B cell (primary cell): ENCODE data around the gene G6PC3. TPM values are rescaled to one million over a fixed set of nuclear protein-coding genes. Genes with fewer than 3 reads are reported as not detected.

Experiments used
- ATAC-seq: fragments of 200-7000 bp; cut with Tn5 transposase; one replicate; pipeline ENCODE4 v1.10.0; 2021; ENCODE audit warnings: low read depth, mild to moderate bottlenecking, moderate number of reproducible peaks, moderate library complexity
- CTCF ChIA-PET: fragments of 350-600 bp; sonication (Branson Sonifier 250); formaldehyde crosslinking; loops from one replicate; lab custom pipeline; 2021; ENCODE audit warnings: antibody characterized with exemption, inconsistent platforms; lab: Charles Lee
- POLR2A ChIA-PET: fragments of 350-600 bp; sonication (Branson Sonifier 250); formaldehyde crosslinking; loops from one replicate; lab custom pipeline; 2021; ENCODE audit warnings: antibody characterized with exemption; lab: Charles Lee
- DNase-seq: peaks from one replicate; pipeline ENCODE4 v3.0.0; 2013
- H2AFZ ChIP-seq: 2 replicates; pipeline ENCODE4 v1.6.1; 2012; ENCODE audit warnings: mild to moderate bottlenecking, low read depth, low read length; ENCODE audit not compliant: insufficient read depth, poor library complexity, severe bottlenecking
- H3K27ac ChIP-seq, 2 donors: 1 replicate in 1 of 2; 2 replicates in 1 of 2; pipeline ENCODE4 v1.5.1; 2012 to 2013; ENCODE audit warnings: low read length in 2 of 2, mild to moderate bottlenecking in 2 of 2, moderate library complexity in 1 of 2
- H3K27me3 ChIP-seq, 4 experiments: fragments of 200-600 bp in 1 of 4; sonication (generic) in 1 of 4; replicated peaks in 1 of 4; 1 replicate in 2 of 4; 2 replicates in 2 of 4; pipeline versions ENCODE4 v1.6.1 to v1.7.0; 2013 to 2016; ENCODE audit warnings: low read length in 3 of 4, mild to moderate bottlenecking in 2 of 4, mixed read lengths in 1 of 4, moderate library complexity in 1 of 4; ENCODE audit not compliant: insufficient read depth in 4 of 4, control insufficient read depth in 3 of 4; ENCODE audit errors: control extremely low read depth in 1 of 4
- H3K36me3 ChIP-seq, 2 experiments: replicated peaks in 1 of 2; 1 replicate in 1 of 2; 2 replicates in 1 of 2; pipeline versions ENCODE4 v1.6.1 to v1.7.1; 2013; ENCODE audit warnings: low read length in 1 of 2; ENCODE audit not compliant: insufficient read depth in 2 of 2, control insufficient read depth in 1 of 2; ENCODE audit errors: control extremely low read depth in 1 of 2, extremely low read depth in 1 of 2
- H3K4me1 ChIP-seq, 2 donors: fragments of 200-600 bp in 1 of 2; sonication (generic) in 1 of 2; 1 replicate in 1 of 2; 2 replicates in 1 of 2; pipeline versions ENCODE4 v1.5.1 to v1.6.1; 2013 to 2017; ENCODE audit warnings: low read length in 2 of 2; ENCODE audit not compliant: control insufficient read depth in 2 of 2, insufficient read depth in 2 of 2
- H3K4me2 ChIP-seq: replicated peaks from 2 replicates; pipeline ENCODE3; 2012; ENCODE audit warnings: mild to moderate bottlenecking, low read depth, low read length; ENCODE audit not compliant: poor library complexity, severe bottlenecking
- H3K4me3 ChIP-seq, 5 experiments: fragments of 200-600 bp in 1 of 5; sonication (generic) in 1 of 5; 1 replicate in 3 of 5; 2 replicates in 2 of 5; pipeline versions ENCODE4 v1.5.1 to v1.7.0; 2011 to 2016; ENCODE audit warnings: low read length in 4 of 5, mild to moderate bottlenecking in 4 of 5, low read depth in 2 of 5, control low read depth in 1 of 5, moderate library complexity in 1 of 5; ENCODE audit not compliant: insufficient read depth in 1 of 5; ENCODE audit errors: control extremely low read depth in 1 of 5, extremely low read depth in 1 of 5
- H3K79me2 ChIP-seq: fragments of 200-600 bp; sonication (generic); one replicate; pipeline ENCODE4 v1.6.0; 2016; ENCODE audit warnings: low read length; ENCODE audit not compliant: control insufficient read depth, insufficient read depth
- H3K9ac ChIP-seq: fragments of 200-600 bp; sonication (generic); 2 replicates; pipeline ENCODE4 v1.6.1; 2017; ENCODE audit warnings: mild to moderate bottlenecking, low read length, moderate library complexity
- H3K9me3 ChIP-seq, 3 donors: one replicate each; pipeline versions ENCODE4 v1.6.1 to v1.7.1; 2013; ENCODE audit warnings: low read length in 2 of 3; ENCODE audit not compliant: control insufficient read depth in 2 of 3, insufficient read depth in 1 of 3; ENCODE audit errors: control extremely low read depth in 1 of 3
- H4K20me1 ChIP-seq: 2 replicates; pipeline ENCODE4 v1.6.0; 2012; ENCODE audit warnings: mild to moderate bottlenecking, low read length; ENCODE audit not compliant: insufficient read depth, control insufficient read depth, poor library complexity, severe bottlenecking
- H3K27ac Mint-ChIP-seq: one replicate; pipeline ENCODE4 v1.8.0; 2021; ENCODE audit warnings: mixed read lengths
- H3K27me3 Mint-ChIP-seq: one replicate; pipeline ENCODE4 v1.8.0; 2021; ENCODE audit warnings: mixed read lengths
- H3K4me1 Mint-ChIP-seq: one replicate; pipeline ENCODE4 v1.8.0; 2021; ENCODE audit warnings: mixed read lengths
- H3K4me3 Mint-ChIP-seq: one replicate; pipeline ENCODE4 v1.8.0; 2021; ENCODE audit warnings: mixed read lengths
- H3K9me3 Mint-ChIP-seq: one replicate; pipeline ENCODE4 v1.8.0; 2022; ENCODE audit warnings: mixed read lengths; ENCODE audit not compliant: insufficient read depth
- EZH2 ChIP-seq: IDR thresholded peaks from 2 replicates; pipeline ENCODE4 v1.6.1; 2012; ENCODE audit warnings: borderline replicate concordance, low read depth, mild to moderate bottlenecking, moderate library complexity, low read length; ENCODE audit not compliant: insufficient read depth, poor library complexity, severe bottlenecking
- WGBS: methylation state at CpG from one replicate; pipeline ENCODE4 v1.1.5; 2013; ENCODE audit warnings: missing lambda C conversion rate; ENCODE audit not compliant: insufficient coverage; 5-methylcytosine and 5-hydroxymethylcytosine counted together
- intact Hi-C: fragments of 100-400 bp; cut with micrococcal nuclease; formaldehyde crosslinking; loops from one replicate; pipeline ENCODE4 v1.10.0; 2022
- polyA plus RNA-seq: library from polyadenylated mRNA; depleted of rRNA; stranded (reverse); fragments of >200 nt; gene quantifications from 2 replicates; pipeline ENCODE4 v1.2.3, GENCODE V29; 2012
- total RNA-seq, 2 donors: library from RNA; stranded (reverse); fragments of 120-200 nt in 1 of 2; gene quantifications; 1 replicate in 1 of 2; 2 replicates in 1 of 2; pipeline versions ENCODE4 v1.2.3 to v1.2.4, GENCODE V29; 2013 to 2022
- TF ChIP-seq, protein P1 (sequence below): fragments of 200-600 bp; IDR thresholded peaks from one replicate; pipeline ENCODE4 v1.8.0; 2022; ENCODE audit warnings: antibody characterized with exemption, mild to moderate bottlenecking

G6PC3 gene
- total and polyA plus RNA-seq, 2 donors (not counting 1 experiment from before 2014, with no cell fraction given), result 24.3 to 28.5 TPM

GRCh38 chr17:44095647-44096496 lies 25.3 kb downstream of the G6PC3 start:
- Histone ChIP-seq H3K9me3 (no peaks in the 10 kb centered on the region), H3K36me3 (peaks cover 0 to 32% of the 10 kb centered on the region in 2 experiments), H3K27me3 (no peaks in the 10 kb centered on the region), H4K20me1 (peaks cover 46% of the 10 kb centered on the region), H3K27ac (no peak overlapping the region), H3K79me2 (peaks cover 5% of the 10 kb centered on the region), H2AFZ (no peak overlapping the region), H3K4me3 (no peak overlapping the region), H3K4me1 (peaks cover 6 to 15% of the 10 kb centered on the region in 2 donors), H3K9ac (no peak overlapping the region), H3K4me2 (peak overlapping the region; percentile 28)
- Mint-ChIP-seq H3K4me3 (no peak overlapping the region), H3K9me3 (no peaks in the 10 kb centered on the region), H3K27me3 (no peaks in the 10 kb centered on the region), H3K4me1 (peaks cover 15% of the 10 kb centered on the region), H3K27ac (peak overlapping the region; percentile 50)
- ChIA-PET POLR2A (no interaction called here), CTCF (interaction anchor here (0.8 to 1.4 kb wide), 2 partner anchors 53 to 152 kb away, joined by 3 read pairs; no protein-coding TSS in a partner anchor)
- no peak for DNase-seq
- 19% methylated on average over 9 of the region's 12 CpGs for WGBS
- ATAC-seq, result no peak
- no peak for TF ChIP-seq EZH2
- TF ChIP-seq, protein P1, sequence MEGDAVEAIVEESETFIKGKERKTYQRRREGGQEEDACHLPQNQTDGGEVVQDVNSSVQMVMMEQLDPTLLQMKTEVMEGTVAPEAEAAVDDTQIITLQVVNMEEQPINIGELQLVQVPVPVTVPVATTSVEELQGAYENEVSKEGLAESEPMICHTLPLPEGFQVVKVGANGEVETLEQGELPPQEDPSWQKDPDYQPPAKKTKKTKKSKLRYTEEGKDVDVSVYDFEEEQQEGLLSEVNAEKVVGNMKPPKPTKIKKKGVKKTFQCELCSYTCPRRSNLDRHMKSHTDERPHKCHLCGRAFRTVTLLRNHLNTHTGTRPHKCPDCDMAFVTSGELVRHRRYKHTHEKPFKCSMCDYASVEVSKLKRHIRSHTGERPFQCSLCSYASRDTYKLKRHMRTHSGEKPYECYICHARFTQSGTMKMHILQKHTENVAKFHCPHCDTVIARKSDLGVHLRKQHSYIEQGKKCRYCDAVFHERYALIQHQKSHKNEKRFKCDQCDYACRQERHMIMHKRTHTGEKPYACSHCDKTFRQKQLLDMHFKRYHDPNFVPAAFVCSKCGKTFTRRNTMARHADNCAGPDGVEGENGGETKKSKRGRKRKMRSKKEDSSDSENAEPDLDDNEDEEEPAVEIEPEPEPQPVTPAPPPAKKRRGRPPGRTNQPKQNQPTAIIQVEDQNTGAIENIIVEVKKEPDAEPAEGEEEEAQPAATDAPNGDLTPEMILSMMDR, result no peak
- intact Hi-C loops, result no loop called here
